Brain microvascular endothelial cell (primary cell): ENCODE measurements around the gene ETFA.

Experiments used
- DNase-seq: peaks from one replicate; pipeline ENCODE4 v3.0.0-alpha.2; 2020
- H3K27ac ChIP-seq: fragments of 250-450 bp; sonication (Bioruptor Pico); 2 replicates; pipeline ENCODE4 v1.5.1; 2020; ENCODE audit warnings: mild to moderate bottlenecking, moderate library complexity
- H3K27me3 ChIP-seq: fragments of 250-450 bp; sonication (Bioruptor Pico); replicated peaks from 2 replicates; pipeline ENCODE4 v1.5.1; 2020; ENCODE audit warnings: mild to moderate bottlenecking
- H3K36me3 ChIP-seq: fragments of 250-450 bp; sonication (Bioruptor Pico); replicated peaks from 2 replicates; pipeline ENCODE4 v1.5.1; 2020; ENCODE audit warnings: mild to moderate bottlenecking
- H3K4me3 ChIP-seq: 2 replicates; pipeline ENCODE4 v1.5.1; 2011; ENCODE audit warnings: low read depth, mild to moderate bottlenecking, control low read depth, low read length, moderate library complexity
- CTCF ChIP-seq: IDR thresholded peaks from 2 replicates; pipeline ENCODE4 v1.5.1; 2011; ENCODE audit warnings: low read depth, mild to moderate bottlenecking, moderate library complexity, low read length, control low read depth, inconsistent platforms; ENCODE audit errors: missing control alignments
- in situ Hi-C: cut with HindIII; loops from 2 replicates; pipeline ENCODE4 v1.10.0; 2017; ENCODE audit warnings: low sequenced_read_pairs, low pct_ligation_motif_present

ETFA gene

GRCh38 chr15:76334438-76335306 is 23.4 kb upstream of the ETFA start:
- Histone ChIP-seq H3K36me3 (no peaks in the 10 kb centered on the region), H3K27me3 (peaks cover 32% of the 10 kb centered on the region), H3K27ac (no peak overlapping the region), H3K4me3 (no peak overlapping the region)
- DNase-seq = no peak
- TF ChIP-seq CTCF = no peak
- in situ Hi-C loops = no loop called here

GRCh38 chr15:76333720-76334437 is 22.6 kb upstream of the ETFA start:
- Histone ChIP-seq H3K27ac (no peak overlapping the region), H3K36me3 (no peaks in the 10 kb centered on the region), H3K4me3 (no peak overlapping the region), H3K27me3 (peaks cover 24% of the 10 kb centered on the region)
- peak; percentile 69 for TF ChIP-seq CTCF
- no peak for DNase-seq
- in situ Hi-C loops = no loop called here

GRCh38 chr15:76333309-76333708 is 22.0 kb upstream of the ETFA start:
- no peak for DNase-seq
- in situ Hi-C loops = no loop called here

GRCh38 chr15:76332796-76333195 is 21.5 kb upstream of the ETFA start:
- DNase-seq = no peak
- in situ Hi-C loops = no loop called here
- Histone ChIP-seq H3K27me3 (peaks cover 13% of the 10 kb centered on the region), H3K27ac (no peak overlapping the region), H3K36me3 (no peaks in the 10 kb centered on the region), H3K4me3 (no peak overlapping the region)
- TF ChIP-seq CTCF = no peak

More at GRCh38 chr15:76333309-76333708, 22.0 kb upstream of the ETFA start:
- H3K36me3 ChIP-seq = no peaks in the 10 kb centered on the region
- no peak for TF ChIP-seq CTCF
- H3K27ac ChIP-seq = no peak overlapping the region
- H3K4me3 ChIP-seq = no peak overlapping the region
- H3K27me3 ChIP-seq = peaks cover 18% of the 10 kb centered on the region

- in situ Hi-C loops = no loop called here
- DNase-seq = no peak
- Histone ChIP-seq H3K4me3 (no peak overlapping the region), H3K27me3 (peaks cover 2% of the 10 kb centered on the region), H3K27ac (no peak overlapping the region), H3K36me3 (no peaks in the 10 kb centered on the region)
- TF ChIP-seq CTCF = peak; percentile 85
Measured at GRCh38 chr15:76330080-76330680, 18.9 kb upstream of the ETFA start.
